Measurements from ENCODE around the gene NR3C2.
A peak's percentile ranks its signal among the peaks of the same experiment; 100 is the strongest.
"Not testable (repeated sequence)": the region's sequence is repeated elsewhere in the genome, so short reads cannot be mapped to it uniquely, and the experiment has no call there.

NR3C2 gene

GRCh38 chr4:148364525-148364924 lies 77.7 kb downstream of the NR3C2 start:
- no peak for DNase-seq

- DNase-seq: no peak
These were observed 82.4 kb downstream of the NR3C2 start for GRCh38 chr4:148359769-148360168.

- no peak for DNase-seq
These were observed 86.6 kb downstream of the NR3C2 start for GRCh38 chr4:148355442-148356123.

GRCh38 chr4:148354186-148354585 lies 88.0 kb downstream of the NR3C2 start:
- no peak for DNase-seq

DNA sequence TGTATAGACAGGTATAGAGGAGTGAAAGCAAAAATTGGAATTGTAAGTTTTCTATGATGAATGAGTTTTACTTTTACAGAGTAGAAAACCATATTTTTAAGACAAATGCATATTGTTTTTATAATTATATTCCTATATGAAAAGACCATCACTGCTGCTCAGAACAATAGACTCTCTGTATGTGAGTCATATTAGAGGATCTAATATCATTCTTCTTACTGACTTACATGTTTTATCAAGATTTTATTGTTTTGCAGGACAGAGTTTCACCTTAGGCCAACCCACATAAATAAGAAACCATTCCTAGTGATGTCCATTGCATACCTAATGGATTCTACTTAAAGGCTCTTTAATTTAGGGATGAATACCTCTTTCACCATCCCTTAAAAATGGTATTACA lies 88.6 kb downstream of the NR3C2 start:
- DNase-seq: no peak

DNA sequence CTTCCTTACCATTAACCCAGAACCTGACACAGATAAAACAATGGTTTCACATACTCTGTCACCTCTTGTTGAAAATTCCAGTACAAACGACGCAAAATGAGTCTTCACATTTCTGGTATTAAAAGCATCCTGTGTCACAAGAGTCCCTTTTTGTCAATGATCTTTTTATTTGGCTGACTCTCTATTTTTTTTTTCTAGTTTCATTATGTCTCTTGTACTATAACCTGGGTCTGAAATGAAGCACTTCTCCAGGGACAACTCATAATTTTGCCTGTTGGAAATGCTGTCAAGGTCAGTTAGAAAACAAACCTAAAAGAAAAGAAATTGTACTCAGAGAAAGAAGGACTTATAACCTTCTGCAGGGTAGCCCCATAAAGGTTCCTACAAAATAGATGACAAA lies 93.1 kb downstream of the NR3C2 start:
- no peak for DNase-seq

- no peak for DNase-seq
These were observed 95.6 kb downstream of the NR3C2 start for GRCh38 chr4:148346657-148347056.

DNA sequence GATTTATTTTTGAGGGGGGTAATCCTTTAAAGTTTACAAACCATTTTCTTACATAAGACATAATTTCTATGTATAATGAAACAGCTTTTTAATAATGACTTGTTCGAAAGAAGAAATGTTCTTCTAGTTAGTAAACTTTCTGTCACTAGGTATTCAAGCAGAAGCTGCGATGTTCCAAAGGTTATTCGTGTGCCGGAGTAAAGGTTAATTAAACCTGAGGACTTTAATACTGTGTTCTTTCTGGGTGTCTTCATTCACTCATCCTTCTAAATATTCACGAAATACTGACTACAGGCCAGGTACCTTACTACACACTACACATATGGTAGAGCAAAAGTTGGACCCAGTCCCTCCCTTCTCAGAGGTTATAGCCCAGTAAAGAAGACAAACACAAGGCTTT lies 96.7 kb downstream of the NR3C2 start:
- DNase-seq: no peak

DNA sequence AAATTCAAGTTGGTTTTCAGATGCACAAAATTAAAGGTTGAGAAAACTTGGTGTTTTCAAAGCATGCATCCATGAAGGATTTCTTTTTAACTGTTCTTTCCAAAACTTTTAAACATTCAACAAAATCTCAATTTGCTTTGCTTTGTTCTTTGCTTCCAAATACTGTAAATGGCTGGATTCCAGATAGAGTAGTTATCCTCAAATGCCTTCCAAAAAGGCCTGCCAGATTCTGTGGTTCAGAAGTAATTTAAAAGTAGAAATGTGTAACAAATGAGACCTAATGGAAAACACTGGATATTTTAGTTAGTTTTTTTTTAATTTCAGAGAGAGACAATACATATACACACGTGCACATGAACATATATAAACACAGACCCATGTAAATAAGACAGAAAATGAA lies 97.3 kb downstream of the NR3C2 start:
- no peak for DNase-seq

DNA sequence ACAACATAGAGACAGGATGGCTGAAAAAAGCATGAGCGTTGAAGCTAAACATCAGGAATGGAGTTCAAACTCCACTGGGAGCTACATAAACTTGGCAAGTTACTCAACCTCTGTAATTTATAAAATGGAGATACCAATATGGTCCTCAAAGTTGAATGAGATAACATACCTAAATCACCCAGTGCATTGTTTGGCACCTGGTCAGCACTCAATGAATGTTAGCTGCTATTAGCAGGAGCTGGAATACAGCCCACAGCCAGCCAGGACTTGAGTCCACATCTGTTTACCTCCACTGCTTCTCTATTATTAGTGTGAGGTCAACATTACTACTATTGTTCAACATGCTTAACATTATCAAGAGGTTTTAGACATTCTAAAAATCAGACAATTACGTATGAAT lies 97.9 kb downstream of the NR3C2 start:
- peak; percentile 32 for DNase-seq

- DNase-seq: no peak
These were observed 100.0 kb downstream of the NR3C2 start for GRCh38 chr4:148341980-148342800.

GRCh38 chr4:148335133-148335532 lies 107.1 kb downstream of the NR3C2 start:
- no peak for DNase-seq

- DNase-seq: no peak
These were observed 108.9 kb downstream of the NR3C2 start for GRCh38 chr4:148333265-148333664.

DNA sequence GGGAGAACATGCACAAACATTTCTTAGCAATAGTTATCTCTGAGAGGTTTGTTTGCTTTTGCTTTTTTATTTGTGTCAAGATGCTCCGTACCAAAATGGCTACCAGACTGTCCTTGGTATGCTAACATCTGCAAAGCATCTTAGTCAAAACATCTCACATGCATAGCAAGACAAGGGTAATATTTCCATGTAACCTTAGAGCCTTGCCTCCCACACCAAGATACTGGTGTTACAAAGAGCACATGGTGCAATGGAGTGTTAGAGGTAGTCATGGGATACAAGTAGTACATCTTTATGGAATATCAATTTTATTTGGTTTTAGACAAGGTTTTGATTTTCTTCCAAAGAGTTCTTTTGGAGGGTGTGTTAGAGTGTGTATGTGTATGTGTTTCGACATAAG lies 109.7 kb downstream of the NR3C2 start:
- no peak for DNase-seq

DNA sequence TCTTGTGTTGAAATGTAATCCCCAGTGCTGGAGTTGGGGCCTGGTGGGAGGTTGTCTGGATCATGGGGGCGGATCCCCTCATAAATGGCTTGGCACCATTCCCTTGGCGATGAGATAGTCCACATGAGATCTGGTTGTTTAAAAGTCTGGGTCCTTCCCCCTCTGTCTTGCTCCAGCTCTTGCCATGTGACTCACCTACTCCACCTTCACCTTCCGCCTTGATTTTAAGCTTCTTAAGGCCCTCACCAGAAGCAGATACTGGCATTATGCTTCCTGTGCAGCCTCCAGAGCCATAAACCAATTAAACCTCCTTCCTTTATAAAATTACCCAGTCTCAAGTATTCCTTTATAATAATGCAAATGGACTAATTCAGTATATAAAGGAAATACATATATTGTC lies 111.5 kb downstream of the NR3C2 start:
- DNase-seq: no peak

DNA sequence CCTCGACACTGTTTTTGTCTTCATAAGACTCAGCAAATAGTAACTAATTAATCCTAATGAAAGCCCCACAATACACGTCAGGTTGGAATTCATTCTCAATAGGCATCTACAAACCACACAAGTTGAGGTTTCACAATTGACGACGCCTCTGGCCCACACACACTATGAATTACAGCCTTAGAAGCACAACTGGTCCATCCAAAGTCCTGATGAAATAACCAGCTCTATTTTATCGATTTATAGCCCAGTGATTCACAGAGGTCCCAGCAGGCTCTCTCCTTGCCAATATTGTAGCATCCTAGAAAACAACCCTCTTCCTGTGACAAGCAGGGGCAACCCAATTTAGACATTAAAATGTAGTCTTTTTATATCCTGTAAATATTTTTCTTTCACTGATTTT lies 112.1 kb downstream of the NR3C2 start:
- no peak for DNase-seq

- DNase-seq: no peak
These were observed 112.5 kb downstream of the NR3C2 start for GRCh38 chr4:148329751-148330150.

DNA sequence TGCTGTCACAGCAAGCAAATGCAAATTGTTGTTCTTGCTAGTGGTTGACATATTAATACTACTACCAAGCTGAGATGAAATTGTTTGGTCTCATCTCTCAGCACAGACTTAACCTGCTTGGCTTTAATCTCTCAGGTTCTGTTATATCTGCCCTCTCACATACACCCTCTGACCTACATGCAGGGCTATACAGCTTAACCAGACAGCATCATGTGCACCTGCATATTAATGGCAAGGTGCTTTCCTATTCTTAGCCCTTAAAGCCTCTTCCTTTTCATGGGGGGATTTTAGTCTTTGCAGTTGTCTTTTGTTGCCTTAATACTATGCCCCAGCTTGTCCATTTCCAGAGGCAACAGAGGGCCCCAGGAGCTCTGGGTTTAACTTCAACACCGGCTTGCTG lies 114.5 kb downstream of the NR3C2 start:
- DNase-seq: no peak

- not testable (repeated sequence) for DNase-seq
These were observed 118.9 kb downstream of the NR3C2 start for GRCh38 chr4:148323316-148323715.

DNA sequence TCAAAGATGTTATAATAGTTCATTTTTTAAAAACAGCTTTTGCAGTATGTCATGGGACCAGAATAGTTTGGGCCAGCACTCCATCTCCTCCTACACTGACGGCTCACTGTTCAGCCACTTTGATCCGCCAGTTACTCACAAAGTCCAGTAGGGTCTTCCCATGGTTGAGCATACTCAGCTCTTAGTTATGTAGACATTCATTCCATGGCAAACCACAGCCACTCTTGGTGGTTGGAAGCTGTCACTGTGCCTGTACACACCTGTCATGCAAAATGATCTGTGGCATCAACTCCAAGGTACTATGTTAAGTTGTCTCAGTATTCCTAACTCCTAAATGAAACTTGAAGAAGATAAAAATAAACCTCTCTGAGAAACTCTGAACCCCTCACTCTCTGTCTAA lies 127.2 kb downstream of the NR3C2 start:
- no peak for DNase-seq

- no peak for DNase-seq
These were observed 129.2 kb downstream of the NR3C2 start for GRCh38 chr4:148312956-148313490.

DNA sequence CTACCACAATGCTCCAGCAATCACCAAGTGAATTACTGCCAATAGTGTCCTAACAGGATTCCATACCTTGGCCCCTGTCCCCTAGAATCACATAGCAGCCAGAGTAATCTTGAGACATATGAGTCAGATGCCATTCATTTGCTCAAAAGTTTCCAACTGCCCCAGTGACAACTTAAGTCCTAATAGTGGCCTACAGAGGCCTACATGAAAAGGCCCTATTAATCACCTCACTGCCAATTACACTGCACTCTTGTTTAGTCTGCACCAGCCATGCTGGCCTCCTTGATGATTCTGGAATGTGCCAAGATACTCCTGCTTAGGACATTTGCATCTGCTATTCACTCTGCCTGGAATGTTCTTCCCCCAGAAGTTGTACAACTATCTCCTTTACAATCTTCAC lies 130.7 kb downstream of the NR3C2 start:
- DNase-seq: no peak

- no peak for DNase-seq
These were observed 131.5 kb downstream of the NR3C2 start for GRCh38 chr4:148310756-148311155.

DNA sequence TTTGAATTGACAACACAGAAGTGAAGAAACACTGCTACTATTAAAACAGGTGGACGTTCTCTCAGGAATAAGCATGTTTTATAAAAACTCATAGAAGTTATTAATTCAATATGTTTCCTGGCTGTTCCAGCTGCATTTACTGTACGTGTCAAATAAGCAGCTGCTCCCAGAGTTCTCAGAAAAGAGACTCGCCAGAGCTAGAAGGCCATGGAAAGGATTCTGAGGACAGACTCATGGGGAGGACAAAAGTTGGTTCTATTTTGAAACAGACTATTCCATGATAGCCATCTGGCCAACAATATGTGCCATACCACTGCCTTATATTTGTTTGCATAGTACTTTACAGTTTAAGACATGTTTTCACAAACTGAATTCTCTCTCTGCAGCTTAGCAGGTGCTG lies 136.5 kb downstream of the NR3C2 start:
- DNase-seq: no peak

Measured in NCI-H774 (cell line).